HepG2 (cell line): ENCODE results near the gene SNCG. TPM values are rescaled to one million over a fixed set of nuclear protein-coding genes. Genes with fewer than 3 reads are reported as not detected.

Source experiments
- ARID4A ChIP-seq: sonication (generic); formaldehyde crosslinking; IDR thresholded peaks from 2 replicates; pipeline ENCODE4 v1.5.0; 2020; ENCODE audit warnings: mild to moderate bottlenecking, missing genetic modification reagents, borderline replicate concordance
- FOXK1 ChIP-seq: sonication (generic); formaldehyde crosslinking; IDR thresholded peaks from 2 replicates; pipeline ENCODE4 v1.4.0; 2020; ENCODE audit warnings: low read depth, missing genetic modification reagents, borderline replicate concordance
- FOXM1 ChIP-seq: sonication (generic); formaldehyde crosslinking; IDR thresholded peaks from 2 replicates; pipeline ENCODE4 v1.5.0; 2020; ENCODE audit warnings: missing genetic modification reagents
- FOXP1 ChIP-seq, 2 experiments: fragments of 450-650 bp in 1 of 2; IDR thresholded peaks; 2 replicates each; pipeline ENCODE4 v1.6.1; 2017 to 2018; ENCODE audit warnings: antibody characterized with exemption in 1 of 2
- ISL2 ChIP-seq: sonication (generic); formaldehyde crosslinking; IDR thresholded peaks from 2 replicates; pipeline ENCODE4 v1.5.0; 2020; ENCODE audit warnings: missing genetic modification reagents
- MIER2 ChIP-seq: IDR thresholded peaks from 2 replicates; pipeline ENCODE4 v1.6.1; 2016; ENCODE audit warnings: missing biosample characterization, missing genetic modification reagents
- MIXL1 ChIP-seq: IDR thresholded peaks from 2 replicates; pipeline ENCODE4 v1.6.1; 2016
- MYPOP ChIP-seq: sonication (generic); formaldehyde crosslinking; IDR thresholded peaks from 2 replicates; pipeline ENCODE4 v1.8.1; 2023; ENCODE audit warnings: mild to moderate bottlenecking, moderate library complexity, missing genetic modification reagents
- SKI ChIP-seq: fragments of 450-650 bp; IDR thresholded peaks from one replicate; pipeline ENCODE4 v1.6.1; 2018; ENCODE audit warnings: mild to moderate bottlenecking; ENCODE audit not compliant: partially characterized antibody
- ZNF205 ChIP-seq: IDR thresholded peaks from 2 replicates; pipeline ENCODE4 v1.6.1; 2018; ENCODE audit warnings: missing biosample characterization, missing genetic modification reagents
- ZNF207 ChIP-seq: fragments of 450-650 bp; IDR thresholded peaks from 2 replicates; pipeline ENCODE4 v1.6.1; 2016; ENCODE audit warnings: antibody characterized with exemption, borderline replicate concordance
- ZNF7 ChIP-seq: IDR thresholded peaks from 2 replicates; pipeline ENCODE4 v1.6.1; 2016; ENCODE audit warnings: missing biosample characterization, missing genetic modification reagents
- polyA plus RNA-seq, 8 experiments: library from polyadenylated mRNA; depleted of rRNA in 3 of 8; stranded (reverse) in 7 of 8; unstranded in 1 of 8; fragments of >200 nt; fragmentation: Illumina TruSeq in 4 of 8; extraction: Trizol in 4 of 8; gene quantifications; 2 replicates each; pipeline versions ENCODE4 v1.2.1 to v1.2.3, GENCODE V29; 2011 to 2016; ENCODE audit warnings: low read depth in 4 of 8, missing spikeins in 1 of 8, mixed read lengths in 1 of 8; ENCODE audit not compliant: insufficient read depth in 1 of 8
- total RNA-seq, 5 experiments: library from RNA; depleted of rRNA; stranded (reverse); fragments of >200 nt; fragmentation: Illumina TruSeq; extraction: Trizol; gene quantifications; 2 replicates each; pipeline ENCODE4 v1.2.3, GENCODE V29; 2016; ENCODE audit warnings: low read depth in 1 of 5
- TF ChIP-seq, protein P1 (sequence below): IDR thresholded peaks from 2 replicates; pipeline ENCODE4 v1.6.1; 2016; ENCODE audit warnings: missing compliant biosample characterization, missing genetic modification reagents, borderline replicate concordance
- TF ChIP-seq, protein P2 (sequence below): sonication (generic); formaldehyde crosslinking; conservative IDR thresholded peaks from 2 replicates; pipeline ENCODE4 v1.4.0; 2020; ENCODE audit warnings: mild to moderate bottlenecking, missing genetic modification reagents, moderate library complexity
- TF ChIP-seq, protein P3 (sequence below): sonication (generic); formaldehyde crosslinking; IDR thresholded peaks from 2 replicates; pipeline ENCODE4 v1.5.1; 2020; ENCODE audit warnings: mild to moderate bottlenecking, missing genetic modification reagents, moderate library complexity

Gene SNCG
- total and polyA plus RNA-seq, 2 of the 13 experiments (the other 11 are each of a cell fraction or from before 2014, with no cell fraction given), result 0.22 to 0.91 TPM

- TF ChIP-seq ARID4A (no peak), FOXM1 (CRISPR knock-in tag) (no peak), FOXP1 (IDR thresholded peaks at IDR 0.05) (no peak), FOXP1 (CRISPR knock-in tag; IDR thresholded peaks at IDR 0.05) (peak; percentile 35; the same call in 1 of the 2 replicates), MYPOP (no peak), SKI (no peak), ZNF205 (no peak), MIER2 (CRISPR knock-in tag) (no peak), MIXL1 (CRISPR knock-in tag) (no peak), ZNF207 (no peak), ISL2 (CRISPR knock-in tag) (no peak), FOXK1 (CRISPR knock-in tag) (no peak), ZNF7 (CRISPR knock-in tag) (no peak)
- TF ChIP-seq, protein P1, sequence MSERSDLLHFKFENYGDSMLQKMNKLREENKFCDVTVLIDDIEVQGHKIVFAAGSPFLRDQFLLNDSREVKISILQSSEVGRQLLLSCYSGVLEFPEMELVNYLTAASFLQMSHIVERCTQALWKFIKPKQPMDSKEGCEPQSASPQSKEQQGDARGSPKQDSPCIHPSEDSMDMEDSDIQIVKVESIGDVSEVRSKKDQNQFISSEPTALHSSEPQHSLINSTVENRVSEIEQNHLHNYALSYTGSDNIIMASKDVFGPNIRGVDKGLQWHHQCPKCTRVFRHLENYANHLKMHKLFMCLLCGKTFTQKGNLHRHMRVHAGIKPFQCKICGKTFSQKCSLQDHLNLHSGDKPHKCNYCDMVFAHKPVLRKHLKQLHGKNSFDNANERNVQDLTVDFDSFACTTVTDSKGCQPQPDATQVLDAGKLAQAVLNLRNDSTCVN, result no peak
- TF ChIP-seq, protein P2, sequence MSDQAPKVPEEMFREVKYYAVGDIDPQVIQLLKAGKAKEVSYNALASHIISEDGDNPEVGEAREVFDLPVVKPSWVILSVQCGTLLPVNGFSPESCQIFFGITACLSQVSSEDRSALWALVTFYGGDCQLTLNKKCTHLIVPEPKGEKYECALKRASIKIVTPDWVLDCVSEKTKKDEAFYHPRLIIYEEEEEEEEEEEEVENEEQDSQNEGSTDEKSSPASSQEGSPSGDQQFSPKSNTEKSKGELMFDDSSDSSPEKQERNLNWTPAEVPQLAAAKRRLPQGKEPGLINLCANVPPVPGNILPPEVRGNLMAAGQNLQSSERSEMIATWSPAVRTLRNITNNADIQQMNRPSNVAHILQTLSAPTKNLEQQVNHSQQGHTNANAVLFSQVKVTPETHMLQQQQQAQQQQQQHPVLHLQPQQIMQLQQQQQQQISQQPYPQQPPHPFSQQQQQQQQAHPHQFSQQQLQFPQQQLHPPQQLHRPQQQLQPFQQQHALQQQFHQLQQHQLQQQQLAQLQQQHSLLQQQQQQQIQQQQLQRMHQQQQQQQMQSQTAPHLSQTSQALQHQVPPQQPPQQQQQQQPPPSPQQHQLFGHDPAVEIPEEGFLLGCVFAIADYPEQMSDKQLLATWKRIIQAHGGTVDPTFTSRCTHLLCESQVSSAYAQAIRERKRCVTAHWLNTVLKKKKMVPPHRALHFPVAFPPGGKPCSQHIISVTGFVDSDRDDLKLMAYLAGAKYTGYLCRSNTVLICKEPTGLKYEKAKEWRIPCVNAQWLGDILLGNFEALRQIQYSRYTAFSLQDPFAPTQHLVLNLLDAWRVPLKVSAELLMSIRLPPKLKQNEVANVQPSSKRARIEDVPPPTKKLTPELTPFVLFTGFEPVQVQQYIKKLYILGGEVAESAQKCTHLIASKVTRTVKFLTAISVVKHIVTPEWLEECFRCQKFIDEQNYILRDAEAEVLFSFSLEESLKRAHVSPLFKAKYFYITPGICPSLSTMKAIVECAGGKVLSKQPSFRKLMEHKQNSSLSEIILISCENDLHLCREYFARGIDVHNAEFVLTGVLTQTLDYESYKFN (CRISPR knock-in tag), result 0 out of 2 replicates have a peak, but pooled peaks have one; percentile 20
- TF ChIP-seq, protein P3, sequence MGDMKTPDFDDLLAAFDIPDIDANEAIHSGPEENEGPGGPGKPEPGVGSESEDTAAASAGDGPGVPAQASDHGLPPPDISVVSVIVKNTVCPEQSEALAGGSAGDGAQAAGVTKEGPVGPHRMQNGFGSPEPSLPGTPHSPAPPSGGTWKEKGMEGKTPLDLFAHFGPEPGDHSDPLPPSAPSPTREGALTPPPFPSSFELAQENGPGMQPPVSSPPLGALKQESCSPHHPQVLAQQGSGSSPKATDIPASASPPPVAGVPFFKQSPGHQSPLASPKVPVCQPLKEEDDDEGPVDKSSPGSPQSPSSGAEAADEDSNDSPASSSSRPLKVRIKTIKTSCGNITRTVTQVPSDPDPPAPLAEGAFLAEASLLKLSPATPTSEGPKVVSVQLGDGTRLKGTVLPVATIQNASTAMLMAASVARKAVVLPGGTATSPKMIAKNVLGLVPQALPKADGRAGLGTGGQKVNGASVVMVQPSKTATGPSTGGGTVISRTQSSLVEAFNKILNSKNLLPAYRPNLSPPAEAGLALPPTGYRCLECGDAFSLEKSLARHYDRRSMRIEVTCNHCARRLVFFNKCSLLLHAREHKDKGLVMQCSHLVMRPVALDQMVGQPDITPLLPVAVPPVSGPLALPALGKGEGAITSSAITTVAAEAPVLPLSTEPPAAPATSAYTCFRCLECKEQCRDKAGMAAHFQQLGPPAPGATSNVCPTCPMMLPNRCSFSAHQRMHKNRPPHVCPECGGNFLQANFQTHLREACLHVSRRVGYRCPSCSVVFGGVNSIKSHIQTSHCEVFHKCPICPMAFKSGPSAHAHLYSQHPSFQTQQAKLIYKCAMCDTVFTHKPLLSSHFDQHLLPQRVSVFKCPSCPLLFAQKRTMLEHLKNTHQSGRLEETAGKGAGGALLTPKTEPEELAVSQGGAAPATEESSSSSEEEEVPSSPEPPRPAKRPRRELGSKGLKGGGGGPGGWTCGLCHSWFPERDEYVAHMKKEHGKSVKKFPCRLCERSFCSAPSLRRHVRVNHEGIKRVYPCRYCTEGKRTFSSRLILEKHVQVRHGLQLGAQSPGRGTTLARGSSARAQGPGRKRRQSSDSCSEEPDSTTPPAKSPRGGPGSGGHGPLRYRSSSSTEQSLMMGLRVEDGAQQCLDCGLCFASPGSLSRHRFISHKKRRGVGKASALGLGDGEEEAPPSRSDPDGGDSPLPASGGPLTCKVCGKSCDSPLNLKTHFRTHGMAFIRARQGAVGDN (CRISPR knock-in tag), result no peak
These were observed 35.8 kb upstream of the SNCG start (continued) for GRCh38 chr10:86922553-86922961.
